GM23338 (cell line): ENCODE results near the gene LPP. TPM values are rescaled to one million over a fixed set of nuclear protein-coding genes. Genes with fewer than 3 reads are reported as not detected.

Experiments
- ATAC-seq: fragments of 200-7000 bp; cut with Tn5 transposase; 3 replicates; pipeline ENCODE4 v1.9.1; 2020
- DNase-seq: peaks from one replicate; pipeline ENCODE4 v3.0.0-alpha.2; 2015; ENCODE audit warnings: low spot score
- H2AFZ ChIP-seq: fragments of 200-600 bp; sonication (generic); 2 replicates; pipeline ENCODE4 v1.8.0; 2016; ENCODE audit warnings: antibody characterized with exemption, mild to moderate bottlenecking, moderate library complexity
- H3F3A ChIP-seq: fragments of 200-600 bp; sonication (generic); replicated peaks from 2 replicates; pipeline ENCODE4 v1.8.0; 2017; ENCODE audit warnings: antibody characterized with exemption, mixed run types, low read depth
- H3K27ac ChIP-seq: fragments of 200-600 bp; sonication (generic); 2 replicates; pipeline ENCODE4 v1.6.1; 2016; ENCODE audit warnings: low read depth
- H3K27me3 ChIP-seq: fragments of 200-600 bp; sonication (generic); 2 replicates; pipeline ENCODE4 v1.8.0; 2016; ENCODE audit warnings: mild to moderate bottlenecking, mixed run types, moderate library complexity; ENCODE audit not compliant: insufficient read depth
- H3K36me3 ChIP-seq: fragments of 200-600 bp; sonication (generic); 2 replicates; pipeline ENCODE4 v1.8.0; 2016; ENCODE audit warnings: mild to moderate bottlenecking; ENCODE audit not compliant: insufficient read depth
- H3K4me1 ChIP-seq: fragments of 200-600 bp; sonication (generic); 2 replicates; pipeline ENCODE4 v1.8.0; 2016; ENCODE audit warnings: mild to moderate bottlenecking, moderate library complexity; ENCODE audit not compliant: insufficient read depth
- H3K4me2 ChIP-seq: fragments of 200-600 bp; sonication (generic); 2 replicates; pipeline ENCODE4 v1.7.1; 2017; ENCODE audit warnings: mixed run types
- H3K4me3 ChIP-seq: fragments of 200-600 bp; sonication (generic); 2 replicates; pipeline ENCODE4 v1.6.1; 2016; ENCODE audit warnings: mixed run types
- H3K79me2 ChIP-seq: fragments of 200-600 bp; sonication (generic); replicated peaks from 2 replicates; pipeline ENCODE4 v1.8.0; 2017; ENCODE audit warnings: mild to moderate bottlenecking; ENCODE audit not compliant: insufficient read depth
- H3K9me2 ChIP-seq: fragments of 200-600 bp; sonication (generic); 2 replicates; pipeline ENCODE4 v1.8.0; 2017; ENCODE audit not compliant: insufficient read depth
- H4K20me1 ChIP-seq: fragments of 200-600 bp; sonication (generic); replicated peaks from 2 replicates; pipeline ENCODE4 v1.8.0; 2017; ENCODE audit warnings: mild to moderate bottlenecking; ENCODE audit not compliant: insufficient read depth
- H3K27ac Mint-ChIP-seq: 2 replicates; pipeline ENCODE4 v1.8.0; 2020; ENCODE audit warnings: inconsistent platforms, mild to moderate bottlenecking, moderate library complexity, mixed read lengths
- H3K27me3 Mint-ChIP-seq: 3 replicates; pipeline ENCODE4 v1.8.0; 2022; ENCODE audit warnings: low read depth, mild to moderate bottlenecking, moderate library complexity, mixed read lengths, inconsistent platforms; ENCODE audit not compliant: insufficient read depth, poor library complexity
- H3K36me3 Mint-ChIP-seq: 3 replicates; pipeline ENCODE4 v1.8.0; 2021; ENCODE audit warnings: low read depth, mild to moderate bottlenecking, inconsistent platforms, moderate library complexity, mixed read lengths
- H3K4me1 Mint-ChIP-seq: 3 replicates; pipeline ENCODE4 v1.8.0; 2020; ENCODE audit warnings: mild to moderate bottlenecking, inconsistent platforms, mixed read lengths
- H3K4me3 Mint-ChIP-seq: 3 replicates; pipeline ENCODE4 v1.8.0; 2021; ENCODE audit warnings: moderate library complexity, mild to moderate bottlenecking, inconsistent platforms, mixed read lengths
- H3K9me3 Mint-ChIP-seq: 3 replicates; pipeline ENCODE4 v1.8.0; 2020; ENCODE audit warnings: moderate library complexity, mild to moderate bottlenecking, inconsistent platforms, mixed read lengths
- CREB1 ChIP-seq: fragments of 250-450 bp; sonication (Bioruptor Pico); IDR thresholded peaks from 2 replicates; pipeline ENCODE4 v1.5.0; 2020; ENCODE audit warnings: low read depth, mild to moderate bottlenecking, moderate library complexity
- EZH2 ChIP-seq: fragments of 200-600 bp; sonication (generic); IDR thresholded peaks from one replicate; pipeline ENCODE4 v1.8.0; 2017; ENCODE audit warnings: antibody characterized with exemption, mild to moderate bottlenecking, low read depth; ENCODE audit not compliant: unreplicated experiment
- EZH2phosphoT487 ChIP-seq: fragments of 200-600 bp; sonication (generic); IDR thresholded peaks from one replicate; pipeline ENCODE4 v1.8.1; 2018; ENCODE audit warnings: antibody characterized with exemption; ENCODE audit not compliant: unreplicated experiment
- JUNB ChIP-seq: IDR thresholded peaks from one replicate; pipeline ENCODE4 v1.6.1; 2016; ENCODE audit warnings: antibody characterized with exemption; ENCODE audit not compliant: unreplicated experiment
- NANOG ChIP-seq: IDR thresholded peaks from 2 replicates; pipeline ENCODE4 v1.6.1; 2016; ENCODE audit warnings: antibody characterized with exemption, borderline replicate concordance
- POLR2AphosphoS5 ChIP-seq: IDR thresholded peaks from 2 replicates; pipeline ENCODE4 v1.6.1; 2016; ENCODE audit warnings: antibody characterized with exemption, low read depth
- STAT1 ChIP-seq: IDR thresholded peaks from one replicate; pipeline ENCODE4 v1.6.1; 2016; ENCODE audit warnings: antibody characterized with exemption; ENCODE audit not compliant: unreplicated experiment
- ZNF114 ChIP-seq: fragments of 250-450 bp; sonication (Bioruptor Pico); IDR thresholded peaks from 2 replicates; pipeline ENCODE4 v1.5.0; 2020; ENCODE audit warnings: mild to moderate bottlenecking, moderate library complexity
- ZNF331 ChIP-seq: fragments of 250-450 bp; sonication (Bioruptor Pico); IDR thresholded peaks from 2 replicates; pipeline ENCODE4 v1.5.0; 2020; ENCODE audit warnings: low read depth, mild to moderate bottlenecking, moderate library complexity
- ZNF462 ChIP-seq: fragments of 250-450 bp; sonication (Bioruptor Pico); IDR thresholded peaks from 2 replicates; pipeline ENCODE4 v1.5.0; 2020; ENCODE audit warnings: mild to moderate bottlenecking, moderate library complexity
- polyA plus RNA-seq: library from polyadenylated mRNA; unstranded; fragments of >200 nt; fragmentation: Nextera tagmentation; extraction: Ambion mirVana; gene quantifications from 2 replicates; pipeline ENCODE4 v1.2.1, GENCODE V29; 2016
- total RNA-seq: library from RNA; depleted of rRNA; stranded (reverse); fragments of >200 nt; shearing (Covaris generic); gene quantifications from 2 replicates; pipeline ENCODE4 v1.2.3, GENCODE V29; 2014
- TF ChIP-seq, protein P1 (sequence below), 2 experiments: fragments of 200-600 bp in 1 of 2; sonication (generic) in 1 of 2; conservative IDR thresholded peaks; 2 replicates each; pipeline versions ENCODE4 v1.5.1 to v1.6.1; 2016 to 2017; ENCODE audit warnings: antibody characterized with exemption in 2 of 2, low read depth in 2 of 2, mild to moderate bottlenecking in 2 of 2, moderate library complexity in 1 of 2
- TF ChIP-seq, protein P2 (sequence below): IDR thresholded peaks from one replicate; pipeline ENCODE4 v1.6.1; 2018; ENCODE audit warnings: antibody characterized with exemption; ENCODE audit not compliant: unreplicated experiment
- TF ChIP-seq, protein P3 (sequence below): IDR thresholded peaks from 2 replicates; pipeline ENCODE4 v1.6.1; 2016; ENCODE audit warnings: antibody characterized with exemption

The LPP gene
- total and polyA plus RNA-seq, 2 experiments from 2014 or later, result 23.0 to 35.2 TPM

DNA sequence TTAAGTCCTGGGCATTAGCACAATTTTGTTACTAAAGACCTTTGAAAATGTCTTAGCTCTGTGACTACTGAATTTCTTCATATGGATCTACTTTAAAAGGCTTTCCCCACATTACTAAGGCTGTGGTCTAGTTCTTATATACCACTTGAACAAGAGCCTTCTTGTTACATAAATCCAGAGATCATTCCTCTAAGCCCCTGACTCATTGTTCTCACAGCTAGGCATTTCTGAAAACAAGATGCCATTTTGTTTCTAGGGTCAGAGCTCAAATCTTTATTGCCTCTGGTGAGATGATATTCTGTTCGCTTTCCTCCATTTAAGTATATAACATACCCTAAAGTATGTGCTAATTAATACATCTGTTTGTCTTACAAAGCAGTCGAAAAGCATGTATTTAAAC is 29.8 kb upstream of the LPP start:
- H3F3A ChIP-seq, result no peaks in the 10 kb centered on the region
- peaks cover 21% of the 10 kb centered on the region for H3K4me1 Mint-ChIP-seq
- ATAC-seq (no peak), DNase-seq (no peak)
- H3K36me3 ChIP-seq, result no peaks in the 10 kb centered on the region; the same call in 1 of the 2 replicates
- no peak overlapping the region for H2AFZ ChIP-seq
- no peak overlapping the region for H3K4me3 ChIP-seq
- H3K79me2 ChIP-seq, result no peaks in the 10 kb centered on the region
- no peak overlapping the region for H3K4me3 Mint-ChIP-seq
- no peaks in the 10 kb centered on the region for H3K36me3 Mint-ChIP-seq
- peaks cover 2% of the 10 kb centered on the region for H3K27me3 Mint-ChIP-seq
- TF ChIP-seq, protein P1, sequence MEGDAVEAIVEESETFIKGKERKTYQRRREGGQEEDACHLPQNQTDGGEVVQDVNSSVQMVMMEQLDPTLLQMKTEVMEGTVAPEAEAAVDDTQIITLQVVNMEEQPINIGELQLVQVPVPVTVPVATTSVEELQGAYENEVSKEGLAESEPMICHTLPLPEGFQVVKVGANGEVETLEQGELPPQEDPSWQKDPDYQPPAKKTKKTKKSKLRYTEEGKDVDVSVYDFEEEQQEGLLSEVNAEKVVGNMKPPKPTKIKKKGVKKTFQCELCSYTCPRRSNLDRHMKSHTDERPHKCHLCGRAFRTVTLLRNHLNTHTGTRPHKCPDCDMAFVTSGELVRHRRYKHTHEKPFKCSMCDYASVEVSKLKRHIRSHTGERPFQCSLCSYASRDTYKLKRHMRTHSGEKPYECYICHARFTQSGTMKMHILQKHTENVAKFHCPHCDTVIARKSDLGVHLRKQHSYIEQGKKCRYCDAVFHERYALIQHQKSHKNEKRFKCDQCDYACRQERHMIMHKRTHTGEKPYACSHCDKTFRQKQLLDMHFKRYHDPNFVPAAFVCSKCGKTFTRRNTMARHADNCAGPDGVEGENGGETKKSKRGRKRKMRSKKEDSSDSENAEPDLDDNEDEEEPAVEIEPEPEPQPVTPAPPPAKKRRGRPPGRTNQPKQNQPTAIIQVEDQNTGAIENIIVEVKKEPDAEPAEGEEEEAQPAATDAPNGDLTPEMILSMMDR (conservative IDR thresholded peaks at IDR 0.05; ENCODE audit: low read depth in 2 of 2), result no peak
- no peak for TF ChIP-seq EZH2phosphoT487
- TF ChIP-seq NANOG, result no peak
- TF ChIP-seq EZH2, result no peak
- TF ChIP-seq ZNF331, result no peak
- no peak for TF ChIP-seq JUNB
- no peak for TF ChIP-seq ZNF462 (CRISPR knock-in tag)
- TF ChIP-seq, protein P2, sequence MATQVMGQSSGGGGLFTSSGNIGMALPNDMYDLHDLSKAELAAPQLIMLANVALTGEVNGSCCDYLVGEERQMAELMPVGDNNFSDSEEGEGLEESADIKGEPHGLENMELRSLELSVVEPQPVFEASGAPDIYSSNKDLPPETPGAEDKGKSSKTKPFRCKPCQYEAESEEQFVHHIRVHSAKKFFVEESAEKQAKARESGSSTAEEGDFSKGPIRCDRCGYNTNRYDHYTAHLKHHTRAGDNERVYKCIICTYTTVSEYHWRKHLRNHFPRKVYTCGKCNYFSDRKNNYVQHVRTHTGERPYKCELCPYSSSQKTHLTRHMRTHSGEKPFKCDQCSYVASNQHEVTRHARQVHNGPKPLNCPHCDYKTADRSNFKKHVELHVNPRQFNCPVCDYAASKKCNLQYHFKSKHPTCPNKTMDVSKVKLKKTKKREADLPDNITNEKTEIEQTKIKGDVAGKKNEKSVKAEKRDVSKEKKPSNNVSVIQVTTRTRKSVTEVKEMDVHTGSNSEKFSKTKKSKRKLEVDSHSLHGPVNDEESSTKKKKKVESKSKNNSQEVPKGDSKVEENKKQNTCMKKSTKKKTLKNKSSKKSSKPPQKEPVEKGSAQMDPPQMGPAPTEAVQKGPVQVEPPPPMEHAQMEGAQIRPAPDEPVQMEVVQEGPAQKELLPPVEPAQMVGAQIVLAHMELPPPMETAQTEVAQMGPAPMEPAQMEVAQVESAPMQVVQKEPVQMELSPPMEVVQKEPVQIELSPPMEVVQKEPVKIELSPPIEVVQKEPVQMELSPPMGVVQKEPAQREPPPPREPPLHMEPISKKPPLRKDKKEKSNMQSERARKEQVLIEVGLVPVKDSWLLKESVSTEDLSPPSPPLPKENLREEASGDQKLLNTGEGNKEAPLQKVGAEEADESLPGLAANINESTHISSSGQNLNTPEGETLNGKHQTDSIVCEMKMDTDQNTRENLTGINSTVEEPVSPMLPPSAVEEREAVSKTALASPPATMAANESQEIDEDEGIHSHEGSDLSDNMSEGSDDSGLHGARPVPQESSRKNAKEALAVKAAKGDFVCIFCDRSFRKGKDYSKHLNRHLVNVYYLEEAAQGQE, result no peak
- TF ChIP-seq CREB1 (CRISPR knock-in tag), result no peak
- TF ChIP-seq, protein P3, sequence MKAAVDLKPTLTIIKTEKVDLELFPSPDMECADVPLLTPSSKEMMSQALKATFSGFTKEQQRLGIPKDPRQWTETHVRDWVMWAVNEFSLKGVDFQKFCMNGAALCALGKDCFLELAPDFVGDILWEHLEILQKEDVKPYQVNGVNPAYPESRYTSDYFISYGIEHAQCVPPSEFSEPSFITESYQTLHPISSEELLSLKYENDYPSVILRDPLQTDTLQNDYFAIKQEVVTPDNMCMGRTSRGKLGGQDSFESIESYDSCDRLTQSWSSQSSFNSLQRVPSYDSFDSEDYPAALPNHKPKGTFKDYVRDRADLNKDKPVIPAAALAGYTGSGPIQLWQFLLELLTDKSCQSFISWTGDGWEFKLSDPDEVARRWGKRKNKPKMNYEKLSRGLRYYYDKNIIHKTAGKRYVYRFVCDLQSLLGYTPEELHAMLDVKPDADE, result no peak
- no peak for TF ChIP-seq ZNF114 (CRISPR knock-in tag)
- no peak for TF ChIP-seq POLR2AphosphoS5
- TF ChIP-seq STAT1, result no peak
- no peak overlapping the region for H3K4me2 ChIP-seq
- no peak overlapping the region for H3K27ac Mint-ChIP-seq
- H3K9me3 Mint-ChIP-seq, result no peaks in the 10 kb centered on the region
- no peaks in the 10 kb centered on the region for H3K9me2 ChIP-seq
- H3K4me1 ChIP-seq, result peaks cover 18% of the 10 kb centered on the region
- H3K27me3 ChIP-seq, result no peaks in the 10 kb centered on the region
- H4K20me1 ChIP-seq, result no peaks in the 10 kb centered on the region
- H3K27ac ChIP-seq, result no peak overlapping the region
